ENCODE data around the gene FLYWCH1. TPM values are rescaled to one million over a fixed set of nuclear protein-coding genes. Genes with fewer than 3 reads are reported as not detected.
"Not testable (repeated sequence)": the region's sequence is repeated elsewhere in the genome, so short reads cannot be mapped to it uniquely, and the experiment has no call there.

Gene FLYWCH1
- total RNA-seq, 2 donors from 2014 or later = 66.6 to 85.7 TPM

- peak; percentile 90 to 93 for ATAC-seq
- Mint-ChIP-seq H3K27me3 (no peaks in the 10 kb centered on the region), H3K4me1 (ENCODE audit: low read depth in 2 of 2) (peaks cover 18 to 24% of the 10 kb centered on the region in 2 donors), H3K27ac (peak overlapping the region; percentile 79 to 86), H3K36me3 (no peaks in the 10 kb centered on the region), H3K4me3 (peak overlapping the region; percentile 98), H3K9me3 (no peaks in the 10 kb centered on the region)
- DNase-seq (ENCODE audit: low spot score) = peak; percentile 99
These were observed 6.3 kb upstream of the FLYWCH1 start for GRCh38 chr16:2905241-2905987.

- no peaks in the 10 kb centered on the region for H3K36me3 Mint-ChIP-seq
- no peak for DNase-seq (ENCODE audit: low spot score)
- H3K27ac Mint-ChIP-seq = peak overlapping the region; percentile 54 to 86
- no peaks in the 10 kb centered on the region for H3K27me3 Mint-ChIP-seq
- peaks cover 18 to 24% of the 10 kb centered on the region in 2 donors for H3K4me1 Mint-ChIP-seq (ENCODE audit: low read depth in 2 of 2)
- H3K4me3 Mint-ChIP-seq = peak overlapping the region; percentile 98
- no peak for ATAC-seq
- H3K9me3 Mint-ChIP-seq = no peaks in the 10 kb centered on the region
These were observed 5.7 kb upstream of the FLYWCH1 start for GRCh38 chr16:2905988-2906387.

- H3K27me3 Mint-ChIP-seq, H3K27ac Mint-ChIP-seq, H3K4me3 Mint-ChIP-seq, H3K9me3 Mint-ChIP-seq, ATAC-seq, H3K36me3 Mint-ChIP-seq: not testable (repeated sequence)
- peaks cover 23 to 28% of the 10 kb centered on the region in 2 donors for H3K4me1 Mint-ChIP-seq (ENCODE audit: low read depth in 2 of 2)
- DNase-seq (ENCODE audit: low spot score) = peak; percentile 71
These were observed 4.5 kb upstream of the FLYWCH1 start for GRCh38 chr16:2907084-2907753.

- no peaks in the 10 kb centered on the region for H3K27me3 Mint-ChIP-seq
- no peak for ATAC-seq
- peaks cover 28 to 30% of the 10 kb centered on the region in 2 donors for H3K4me1 Mint-ChIP-seq (ENCODE audit: low read depth in 2 of 2)
- DNase-seq (ENCODE audit: low spot score) = no peak
- no peak overlapping the region for H3K27ac Mint-ChIP-seq
- no peaks in the 10 kb centered on the region for H3K9me3 Mint-ChIP-seq
- no peaks in the 10 kb centered on the region for H3K36me3 Mint-ChIP-seq
- H3K4me3 Mint-ChIP-seq = peak overlapping the region; percentile 3
These were observed 1.2 kb upstream of the FLYWCH1 start for GRCh38 chr16:2910441-2910969.

- ATAC-seq = peak; percentile 57 to 59
- Mint-ChIP-seq H3K9me3 (no peaks in the 10 kb centered on the region), H3K36me3 (no peaks in the 10 kb centered on the region)
These were observed 834 bp downstream of the FLYWCH1 start for GRCh38 chr16:2912330-2913199.

GRCh38 chr16:2913603-2914002, 1.9 kb downstream of the FLYWCH1 start:
- H3K4me1 Mint-ChIP-seq (ENCODE audit: low read depth in 2 of 2) = peaks cover 17 to 19% of the 10 kb centered on the region in 2 donors
- no peaks in the 10 kb centered on the region for H3K36me3 Mint-ChIP-seq
- peak overlapping the region; percentile 82 for H3K4me3 Mint-ChIP-seq
- no peaks in the 10 kb centered on the region for H3K9me3 Mint-ChIP-seq
- DNase-seq (ENCODE audit: low spot score) (no peak), ATAC-seq (no peak)
- H3K27ac Mint-ChIP-seq = peak overlapping the region in 1 of 2 donors; percentile 68
- no peaks in the 10 kb centered on the region for H3K27me3 Mint-ChIP-seq

More at GRCh38 chr16:2912330-2913199, 834 bp downstream of the FLYWCH1 start:
- Mint-ChIP-seq H3K4me1 (ENCODE audit: low read depth in 2 of 2) (peaks cover 17 to 19% of the 10 kb centered on the region in 2 donors), H3K27ac (peak overlapping the region; percentile 68 to 81), H3K4me3 (peak overlapping the region; percentile 82), H3K27me3 (no peaks in the 10 kb centered on the region)
- no peak for DNase-seq (ENCODE audit: low spot score)

- H3K27me3 Mint-ChIP-seq = no peaks in the 10 kb centered on the region
- no peak overlapping the region for H3K4me3 Mint-ChIP-seq
- ATAC-seq (no peak), DNase-seq (ENCODE audit: low spot score) (no peak)
- no peaks in the 10 kb centered on the region for H3K9me3 Mint-ChIP-seq
- no peak overlapping the region for H3K27ac Mint-ChIP-seq
- peaks cover 17 to 19% of the 10 kb centered on the region in 2 donors for H3K4me1 Mint-ChIP-seq (ENCODE audit: low read depth in 2 of 2)
- no peaks in the 10 kb centered on the region for H3K36me3 Mint-ChIP-seq
These were observed 2.5 kb downstream of the FLYWCH1 start for GRCh38 chr16:2914233-2914632.

- H3K27me3 Mint-ChIP-seq = no peaks in the 10 kb centered on the region
- H3K4me3 Mint-ChIP-seq = peak overlapping the region; percentile 28
- no peak for DNase-seq (ENCODE audit: low spot score)
- no peak for ATAC-seq
- H3K9me3 Mint-ChIP-seq = no peaks in the 10 kb centered on the region
- peaks cover 23 to 24% of the 10 kb centered on the region in 2 donors for H3K4me1 Mint-ChIP-seq (ENCODE audit: low read depth in 2 of 2)
- H3K27ac Mint-ChIP-seq = no peak overlapping the region
- H3K36me3 Mint-ChIP-seq = no peaks in the 10 kb centered on the region
These were observed 3.6 kb downstream of the FLYWCH1 start for GRCh38 chr16:2915196-2915929.

- ATAC-seq = peak; percentile 62 to 66
- Mint-ChIP-seq H3K4me3 (no peak overlapping the region), H3K27me3 (no peaks in the 10 kb centered on the region), H3K36me3 (no peaks in the 10 kb centered on the region), H3K27ac (peak overlapping the region in 1 of 2 donors; percentile 27), H3K4me1 (ENCODE audit: low read depth in 2 of 2) (peaks cover 5 to 10% of the 10 kb centered on the region in 2 donors), H3K9me3 (no peaks in the 10 kb centered on the region)
- DNase-seq (ENCODE audit: low spot score) = no peak
These were observed 8.0 kb downstream of the FLYWCH1 start for GRCh38 chr16:2919511-2920255.

GRCh38 chr16:2923481-2923880, 11.8 kb downstream of the FLYWCH1 start:
- Mint-ChIP-seq H3K27ac (no peak overlapping the region), H3K27me3 (no peaks in the 10 kb centered on the region), H3K36me3 (no peaks in the 10 kb centered on the region), H3K9me3 (no peaks in the 10 kb centered on the region), H3K4me3 (no peak overlapping the region), H3K4me1 (ENCODE audit: low read depth in 2 of 2) (peaks cover 18 to 20% of the 10 kb centered on the region in 2 donors)
- no peak for DNase-seq (ENCODE audit: low spot score)
- ATAC-seq = no peak

GRCh38 chr16:2924901-2925755, 13.4 kb downstream of the FLYWCH1 start:
- Mint-ChIP-seq H3K27ac (no peak overlapping the region), H3K4me3 (no peak overlapping the region), H3K36me3 (no peaks in the 10 kb centered on the region), H3K4me1 (ENCODE audit: low read depth in 2 of 2) (peaks cover 14% of the 10 kb centered on the region in 2 donors), H3K27me3 (no peaks in the 10 kb centered on the region), H3K9me3 (no peaks in the 10 kb centered on the region)
- no peak for DNase-seq (ENCODE audit: low spot score)
- ATAC-seq = no peak
